A549 (cell line): ENCODE measurements around the gene WTIP. TPM values are rescaled to one million over a fixed set of nuclear protein-coding genes. Genes with fewer than 3 reads are reported as not detected.

ENCODE experiments used
- ATAC-seq, 2 experiments: fragments of 200-7000 bp in 1 of 2; fragments of >200 bp in 1 of 2; cut with Nextera tagmentation in 1 of 2; cut with Tn5 transposase in 1 of 2; 3 replicates each; pipeline versions ENCODE4 v1.8.0 to v1.9.1; 2018 to 2020; ENCODE audit warnings: mild to moderate bottlenecking in 1 of 2, moderate library complexity in 1 of 2
- CTCF ChIA-PET: fragments of 300-600 bp; sonication (Branson Sonifier 250); formaldehyde crosslinking; extraction: SDS; loops from one replicate; lab custom pipeline; 2021; ENCODE audit warnings: antibody characterized with exemption, inconsistent platforms; lab: Yijun Ruan, JAX
- POLR2A ChIA-PET: fragments of 350-600 bp; formaldehyde crosslinking; extraction: SDS; loops from one replicate; lab custom pipeline; 2021; ENCODE audit warnings: antibody characterized with exemption, inconsistent platforms; lab: Yijun Ruan, JAX
- DNase-seq, 2 experiments: peaks; one replicate each; pipeline versions ENCODE4 v3.0.0 to v3.0.0-alpha.2; 2011 to 2016; ENCODE audit warnings: low read depth in 1 of 2, low spot score in 1 of 2
- FAIRE-seq: peaks from 2 replicates; lab custom pipeline; 2011; peaks lifted over from hg19 to GRCh38; lab: Jason Lieb, UNC
- H3K27ac ChIP-seq, 2 experiments: fragments of >200 bp; sonication (Bioruptor Twin); formaldehyde crosslinking; 3 replicates each; pipeline ENCODE4 v1.5.1; 2016 to 2017
- H3K4me1 ChIP-seq: fragments of >200 bp; sonication (Bioruptor Twin); formaldehyde crosslinking; 3 replicates; pipeline ENCODE4 v1.6.1; 2016
- H3K4me2 ChIP-seq: fragments of >200 bp; sonication (Bioruptor Twin); formaldehyde crosslinking; 3 replicates; pipeline ENCODE4 v1.6.1; 2016
- H3K4me3 ChIP-seq: fragments of >200 bp; sonication (Bioruptor Twin); formaldehyde crosslinking; 3 replicates; pipeline ENCODE4 v1.5.1; 2016
- H3K9me3 ChIP-seq: fragments of >200 bp; sonication (Bioruptor Twin); formaldehyde crosslinking; 3 replicates; pipeline ENCODE4 v1.6.1; 2016
- CBX2 ChIP-seq: fragments of 200-600 bp; sonication (generic); IDR thresholded peaks from 2 replicates; pipeline ENCODE4 v1.6.1; 2016; ENCODE audit warnings: low read depth, mild to moderate bottlenecking, borderline replicate concordance
- EP300 ChIP-seq, 2 experiments: fragments of >200 bp; sonication (Bioruptor Twin); formaldehyde crosslinking; IDR thresholded peaks; 2 replicates in 1 of 2; 3 replicates in 1 of 2; pipeline ENCODE4 v1.6.1; 2016 to 2017
- FOXS1 ChIP-seq: fragments of 250-450 bp; sonication (Bioruptor Pico); IDR thresholded peaks from 2 replicates; pipeline ENCODE4 v1.5.0; 2020; ENCODE audit warnings: mild to moderate bottlenecking, moderate library complexity
- GATA3 ChIP-seq: IDR thresholded peaks from 2 replicates; pipeline ENCODE4 v1.6.1; 2012; ENCODE audit warnings: borderline replicate concordance
- HDAC2 ChIP-seq: fragments of 200-600 bp; sonication (generic); IDR thresholded peaks from 2 replicates; pipeline ENCODE4 v1.6.1; 2016
- HES2 ChIP-seq: fragments of >200 bp; sonication (Bioruptor Twin); formaldehyde crosslinking; IDR thresholded peaks from 2 replicates; pipeline ENCODE4 v1.6.1; 2016
- HOXA7 ChIP-seq: fragments of 250-450 bp; sonication (Bioruptor Pico); IDR thresholded peaks from 2 replicates; pipeline ENCODE4 v1.5.0; 2020; ENCODE audit warnings: mild to moderate bottlenecking, moderate library complexity
- HOXB13 ChIP-seq: fragments of 250-450 bp; sonication (Bioruptor Pico); IDR thresholded peaks from 2 replicates; pipeline ENCODE4 v1.5.0; 2020; ENCODE audit warnings: low read depth, mild to moderate bottlenecking, moderate library complexity
- JUNB ChIP-seq: fragments of >200 bp; sonication (Bioruptor Twin); formaldehyde crosslinking; IDR thresholded peaks from 2 replicates; pipeline ENCODE4 v1.6.1; 2016
- MAX ChIP-seq: IDR thresholded peaks from 2 replicates; pipeline ENCODE4 v1.6.1; 2012
- NPAS2 ChIP-seq: fragments of 250-450 bp; sonication (Bioruptor Pico); IDR thresholded peaks from 2 replicates; pipeline ENCODE4 v1.8.0; 2022; ENCODE audit warnings: mild to moderate bottlenecking, moderate library complexity, borderline replicate concordance
- NR3C1 ChIP-seq: fragments of >200 bp; sonication (Bioruptor Twin); formaldehyde crosslinking; IDR thresholded peaks from 3 replicates; pipeline ENCODE4 v1.6.1; 2017
- PBX3 ChIP-seq: IDR thresholded peaks from 2 replicates; pipeline ENCODE4 v1.6.1; 2012
- POLR2AphosphoS2 ChIP-seq: conservative IDR thresholded peaks from 2 replicates; pipeline ENCODE4 v1.6.1; 2012; ENCODE audit warnings: low read length, improper control_type of control experiment, inconsistent platforms
- RCOR1 ChIP-seq: fragments of 150-350 bp; IDR thresholded peaks from 2 replicates; pipeline ENCODE4 v1.6.1; 2014; ENCODE audit warnings: antibody characterized with exemption, low read length, low read depth
- RFX5 ChIP-seq: fragments of 450-650 bp; IDR thresholded peaks from 2 replicates; pipeline ENCODE4 v1.7.1; 2014; ENCODE audit warnings: antibody characterized with exemption, mild to moderate bottlenecking, moderate library complexity
- TFCP2L1 ChIP-seq: fragments of 250-450 bp; sonication (Bioruptor Pico); IDR thresholded peaks from 2 replicates; pipeline ENCODE4 v1.5.0; 2021; ENCODE audit warnings: mild to moderate bottlenecking
- ZNF302 ChIP-seq: fragments of 250-450 bp; sonication (Bioruptor Pico); IDR thresholded peaks from 2 replicates; pipeline ENCODE4 v1.9.0; 2021; ENCODE audit warnings: inconsistent platforms, mild to moderate bottlenecking, moderate library complexity
- ZSCAN20 ChIP-seq: fragments of 250-450 bp; sonication (Bioruptor Pico); IDR thresholded peaks from 2 replicates; pipeline ENCODE4 v1.8.0; 2022; ENCODE audit warnings: mild to moderate bottlenecking, moderate library complexity
- WGBS: methylation state at CpG from one replicate; pipeline ENCODE4 v1.1.6; 2017; ENCODE audit errors: missing lambda C conversion rate; 5-methylcytosine and 5-hydroxymethylcytosine counted together
- polyA plus RNA-seq, 4 experiments: library from polyadenylated mRNA; depleted of rRNA in 3 of 4; stranded (reverse); fragments of >200 nt; fragmentation: RNase III in 1 of 4; extraction: RNeasy Plus Mini Kit Qiagen cat#74134 plus additional on column Dnase treatment in 1 of 4; gene quantifications; 2 replicates in 3 of 4; 3 replicates in 1 of 4; pipeline ENCODE4 v1.2.3, GENCODE V29; 2011 to 2017
- TF ChIP-seq, protein P1 (sequence below): fragments of 150-350 bp; IDR thresholded peaks from 2 replicates; pipeline ENCODE4 v1.6.1; 2014; ENCODE audit warnings: low read depth, mild to moderate bottlenecking, low read length
- TF ChIP-seq, protein P2 (sequence below): fragments of >200 bp; sonication (Bioruptor Twin); formaldehyde crosslinking; IDR thresholded peaks from 3 replicates; pipeline ENCODE4 v1.5.1; 2016

WTIP gene
- polyA plus RNA-seq, 2 of the 4 experiments (the other 2 are of a cell fraction): 18.8 to 21.2 TPM

- DNase-seq (peak in 1 of 2 experiments; percentile 7), FAIRE-seq (no peak), ATAC-seq (no peak)
- ChIA-PET POLR2A (no interaction called here), CTCF (interaction anchor here (0.8 to 4.7 kb wide), 14 partner anchors 8 to 406 kb away, joined by 3 to 35 read pairs (median 6); partner anchors contain the start of gene WTIP)
- no peak overlapping the region for H3K4me2 ChIP-seq
- WGBS: 80% methylated on average over 15 of the region's 15 CpGs
- no peak overlapping the region for H3K27ac ChIP-seq
- H3K9me3 ChIP-seq: no peaks in the 10 kb centered on the region
- H3K4me3 ChIP-seq: no peak overlapping the region
- peaks cover 3% of the 10 kb centered on the region; the same call in 1 of the 3 replicates for H3K4me1 ChIP-seq
- TF ChIP-seq FOXS1 (no peak), NR3C1 (no peak)
- TF ChIP-seq, all 56 proteins: peak for 0
Observed at GRCh38 chr19:34502582-34503411, 21.2 kb downstream of the WTIP start.

DNA sequence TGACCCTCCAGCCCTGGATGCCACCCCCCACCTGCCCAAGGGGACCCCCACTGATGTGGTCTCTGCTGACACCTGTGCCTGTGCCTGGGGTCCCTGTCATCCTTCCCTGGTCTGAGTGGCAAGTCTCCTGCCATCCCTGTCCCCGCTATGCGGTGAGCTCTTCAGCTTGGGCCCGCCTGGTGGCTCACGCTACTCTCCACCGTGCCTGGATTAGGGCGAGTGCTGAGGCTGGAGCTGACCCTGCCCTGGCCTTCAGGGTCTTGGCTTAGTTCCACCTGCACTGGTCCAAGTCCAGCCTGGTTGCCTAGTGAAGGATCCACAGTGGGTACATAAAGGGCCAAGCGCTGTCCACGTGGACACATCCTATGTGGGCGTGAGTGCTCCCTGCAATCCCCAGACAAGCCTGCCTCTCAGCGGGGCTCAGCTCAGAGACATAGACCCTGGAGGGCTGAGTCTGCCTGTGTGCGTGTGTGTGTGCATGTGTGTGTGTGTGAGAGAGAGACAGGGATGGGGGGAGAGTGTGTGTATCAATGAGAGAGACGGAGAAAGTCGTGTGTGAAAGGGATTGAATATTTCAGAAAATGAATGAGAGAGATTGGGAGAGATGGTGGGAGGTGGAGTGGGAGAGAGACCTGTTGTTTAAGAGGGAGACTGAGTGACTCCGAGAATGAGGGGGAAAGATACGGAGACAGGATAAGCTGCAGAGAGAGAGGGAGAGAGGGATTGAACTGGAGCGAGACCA, 22.1 kb downstream of the WTIP start:
- Histone ChIP-seq H3K9me3 (no peaks in the 10 kb centered on the region), H3K4me1 (peaks cover 3% of the 10 kb centered on the region; the same call in 1 of the 3 replicates), H3K4me3 (no peak overlapping the region), H3K4me2 (no peak overlapping the region), H3K27ac (no peak overlapping the region)
- no peak for TF ChIP-seq GATA3
- ATAC-seq: no peak
- POLR2A ChIA-PET: no interaction called here
- CTCF ChIA-PET: interaction anchor here (0.6 to 4.7 kb wide), 11 partner anchors 7 to 407 kb away, joined by 3 to 35 read pairs (median 5); partner anchors contain the start of gene WTIP
- WGBS: 86% methylated on average over 16 of the region's 16 CpGs
- FAIRE-seq: no peak
- no peak for DNase-seq

- Histone ChIP-seq H3K4me1 (peaks cover 3% of the 10 kb centered on the region; the same call in 1 of the 3 replicates), H3K27ac (no peak overlapping the region), H3K9me3 (no peaks in the 10 kb centered on the region), H3K4me3 (no peak overlapping the region), H3K4me2 (no peak overlapping the region)
- no peak for FAIRE-seq
- TF ChIP-seq POLR2AphosphoS2 (no peak), EP300 (IDR thresholded peaks at IDR 0.05) (no peak), RFX5 (no peak), PBX3 (no peak), NPAS2 (no peak), NR3C1 (no peak), HES2 (no peak), MAX (no peak), ZSCAN20 (CRISPR knock-in tag) (no peak), JUNB (no peak), HOXB13 (CRISPR knock-in tag) (no peak)
- ChIA-PET POLR2A (no interaction called here), CTCF (interaction anchor here (0.6 to 2.5 kb wide), 6 partner anchors 16 to 1082 kb away, joined by 3 to 13 read pairs (median 3); no protein-coding TSS in a partner anchor)
- 83% methylated on average over 6 of the region's 6 CpGs for WGBS
- DNase-seq: no peak
- ATAC-seq: no peak
Observed at GRCh38 chr19:34504273-34504808, 22.8 kb downstream of the WTIP start.

GRCh38 chr19:34504809-34505291, 23.3 kb downstream of the WTIP start:
- H3K9me3 ChIP-seq: peaks cover 2% of the 10 kb centered on the region
- ChIA-PET CTCF (interaction anchor here (0.6 to 2.5 kb wide), 5 partner anchors 16 to 1082 kb away, joined by 3 to 13 read pairs (median 4); no protein-coding TSS in a partner anchor), POLR2A (no interaction called here)
- H3K4me3 ChIP-seq: no peak overlapping the region
- peak in 1 of 2 experiments; percentile 5 for DNase-seq
- FAIRE-seq: no peak
- no peak overlapping the region for H3K27ac ChIP-seq
- WGBS: 89% methylated on average over 9 of the region's 9 CpGs
- H3K4me2 ChIP-seq: no peak overlapping the region
- no peak for TF ChIP-seq RCOR1
- TF ChIP-seq ZNF302: no peak
- TF ChIP-seq, protein P1, sequence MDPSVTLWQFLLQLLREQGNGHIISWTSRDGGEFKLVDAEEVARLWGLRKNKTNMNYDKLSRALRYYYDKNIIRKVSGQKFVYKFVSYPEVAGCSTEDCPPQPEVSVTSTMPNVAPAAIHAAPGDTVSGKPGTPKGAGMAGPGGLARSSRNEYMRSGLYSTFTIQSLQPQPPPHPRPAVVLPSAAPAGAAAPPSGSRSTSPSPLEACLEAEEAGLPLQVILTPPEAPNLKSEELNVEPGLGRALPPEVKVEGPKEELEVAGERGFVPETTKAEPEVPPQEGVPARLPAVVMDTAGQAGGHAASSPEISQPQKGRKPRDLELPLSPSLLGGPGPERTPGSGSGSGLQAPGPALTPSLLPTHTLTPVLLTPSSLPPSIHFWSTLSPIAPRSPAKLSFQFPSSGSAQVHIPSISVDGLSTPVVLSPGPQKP: no peak
- TF ChIP-seq HDAC2: no peak
- no peak for TF ChIP-seq HOXA7 (CRISPR knock-in tag)
- no peak for TF ChIP-seq CBX2
- TF ChIP-seq, protein P2, sequence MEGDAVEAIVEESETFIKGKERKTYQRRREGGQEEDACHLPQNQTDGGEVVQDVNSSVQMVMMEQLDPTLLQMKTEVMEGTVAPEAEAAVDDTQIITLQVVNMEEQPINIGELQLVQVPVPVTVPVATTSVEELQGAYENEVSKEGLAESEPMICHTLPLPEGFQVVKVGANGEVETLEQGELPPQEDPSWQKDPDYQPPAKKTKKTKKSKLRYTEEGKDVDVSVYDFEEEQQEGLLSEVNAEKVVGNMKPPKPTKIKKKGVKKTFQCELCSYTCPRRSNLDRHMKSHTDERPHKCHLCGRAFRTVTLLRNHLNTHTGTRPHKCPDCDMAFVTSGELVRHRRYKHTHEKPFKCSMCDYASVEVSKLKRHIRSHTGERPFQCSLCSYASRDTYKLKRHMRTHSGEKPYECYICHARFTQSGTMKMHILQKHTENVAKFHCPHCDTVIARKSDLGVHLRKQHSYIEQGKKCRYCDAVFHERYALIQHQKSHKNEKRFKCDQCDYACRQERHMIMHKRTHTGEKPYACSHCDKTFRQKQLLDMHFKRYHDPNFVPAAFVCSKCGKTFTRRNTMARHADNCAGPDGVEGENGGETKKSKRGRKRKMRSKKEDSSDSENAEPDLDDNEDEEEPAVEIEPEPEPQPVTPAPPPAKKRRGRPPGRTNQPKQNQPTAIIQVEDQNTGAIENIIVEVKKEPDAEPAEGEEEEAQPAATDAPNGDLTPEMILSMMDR: no peak
- TF ChIP-seq TFCP2L1: no peak
- H3K4me1 ChIP-seq: peaks cover 3% of the 10 kb centered on the region; the same call in 1 of the 3 replicates
- ATAC-seq: no peak
